Immature natural killer cell (primary cell): ENCODE measurements around the gene PCLO. TPM values are rescaled to one million over a fixed set of nuclear protein-coding genes. Genes with fewer than 3 reads are reported as not detected.

Source experiments
- DNase-seq, 3 donors: peaks; one replicate each; pipeline ENCODE4 v3.0.0; 2022; ENCODE audit warnings: mixed read lengths in 1 of 3
- H3K27ac Mint-ChIP-seq, 6 donors: one replicate each; pipeline ENCODE4 v1.8.0; 2020; ENCODE audit warnings: mixed read lengths in 6 of 6, mild to moderate bottlenecking in 5 of 6, inconsistent platforms in 4 of 6, moderate library complexity in 3 of 6
- H3K27me3 Mint-ChIP-seq, 3 donors: one replicate each; pipeline ENCODE4 v1.8.0; 2020 to 2021; ENCODE audit warnings: low read depth in 3 of 3, mild to moderate bottlenecking in 3 of 3, mixed read lengths in 3 of 3, moderate library complexity in 3 of 3, inconsistent platforms in 1 of 3
- H3K36me3 Mint-ChIP-seq, 3 donors: one replicate each; pipeline ENCODE4 v1.8.0; 2020; ENCODE audit warnings: mixed read lengths in 3 of 3, inconsistent platforms in 2 of 3, mild to moderate bottlenecking in 2 of 3
- H3K4me1 Mint-ChIP-seq, 2 donors: one replicate each; pipeline ENCODE4 v1.8.0; 2020; ENCODE audit warnings: inconsistent platforms in 2 of 2, mild to moderate bottlenecking in 2 of 2, mixed read lengths in 2 of 2, moderate library complexity in 1 of 2
- H3K4me3 Mint-ChIP-seq, 5 donors: one replicate each; pipeline ENCODE4 v1.8.0; 2020; ENCODE audit warnings: mild to moderate bottlenecking in 5 of 5, mixed read lengths in 5 of 5, inconsistent platforms in 3 of 5, moderate library complexity in 3 of 5
- H3K9me3 Mint-ChIP-seq, 6 donors: one replicate each; pipeline ENCODE4 v1.8.0; 2020; ENCODE audit warnings: mild to moderate bottlenecking in 6 of 6, mixed read lengths in 6 of 6, inconsistent platforms in 4 of 6, moderate library complexity in 3 of 6
- polyA plus RNA-seq, 3 donors: library from polyadenylated mRNA; unstranded; fragments of 300-500 nt; fragmentation: Illumina TruSeq; gene quantifications; one replicate each; pipeline ENCODE4 v1.2.3, GENCODE V29; 2021

PCLO gene
- polyA plus RNA-seq, 3 donors from 2014 or later = not detected

- Mint-ChIP-seq H3K27me3 (no peaks in the 10 kb centered on the region), H3K4me1 (no peaks in the 10 kb centered on the region), H3K9me3 (peaks cover 2 to 30% (median 9%) of the 10 kb centered on the region in 6 donors), H3K36me3 (no peaks in the 10 kb centered on the region), H3K4me3 (no peak overlapping the region), H3K27ac (no peak overlapping the region)
- no peak for DNase-seq
Measured at GRCh38 chr7:83159731-83160130, 3.0 kb downstream of the PCLO start.

GRCh38 chr7:83156006-83156405 lies 6.7 kb downstream of the PCLO start:
- no peaks in the 10 kb centered on the region for H3K27me3 Mint-ChIP-seq
- H3K27ac Mint-ChIP-seq = no peak overlapping the region
- H3K9me3 Mint-ChIP-seq = peaks cover 0 to 36% (median 14%) of the 10 kb centered on the region in 6 donors
- no peaks in the 10 kb centered on the region for H3K4me1 Mint-ChIP-seq
- H3K36me3 Mint-ChIP-seq = no peaks in the 10 kb centered on the region
- H3K4me3 Mint-ChIP-seq = no peak overlapping the region
- no peak for DNase-seq

GRCh38 chr7:83155407-83155806 lies 7.3 kb downstream of the PCLO start:
- H3K9me3 Mint-ChIP-seq = peaks cover 2 to 34% (median 16%) of the 10 kb centered on the region in 6 donors
- H3K4me1 Mint-ChIP-seq = no peaks in the 10 kb centered on the region
- no peak overlapping the region for H3K27ac Mint-ChIP-seq
- H3K4me3 Mint-ChIP-seq = no peak overlapping the region
- DNase-seq = no peak
- H3K36me3 Mint-ChIP-seq = no peaks in the 10 kb centered on the region
- no peaks in the 10 kb centered on the region for H3K27me3 Mint-ChIP-seq

- peaks cover 0 to 2% (median 0%) of the 10 kb centered on the region in 3 donors for H3K27me3 Mint-ChIP-seq
- peaks cover 2 to 47% (median 26%) of the 10 kb centered on the region in 6 donors for H3K9me3 Mint-ChIP-seq
- H3K4me1 Mint-ChIP-seq = no peaks in the 10 kb centered on the region
- DNase-seq = no peak
- no peaks in the 10 kb centered on the region for H3K36me3 Mint-ChIP-seq
- H3K27ac Mint-ChIP-seq = no peak overlapping the region
- no peak overlapping the region for H3K4me3 Mint-ChIP-seq
Measured at GRCh38 chr7:83153419-83153818, 9.3 kb downstream of the PCLO start.

GRCh38 chr7:83150310-83150709 lies 12.4 kb downstream of the PCLO start:
- H3K36me3 Mint-ChIP-seq = no peaks in the 10 kb centered on the region
- H3K4me1 Mint-ChIP-seq = no peaks in the 10 kb centered on the region
- peaks cover 0 to 2% (median 0%) of the 10 kb centered on the region in 3 donors for H3K27me3 Mint-ChIP-seq
- peaks cover 6 to 67% (median 27%) of the 10 kb centered on the region in 6 donors for H3K9me3 Mint-ChIP-seq
- H3K27ac Mint-ChIP-seq = no peak overlapping the region
- H3K4me3 Mint-ChIP-seq = no peak overlapping the region
- no peak for DNase-seq

- Mint-ChIP-seq H3K9me3 (peaks cover 6 to 64% (median 23%) of the 10 kb centered on the region in 6 donors), H3K36me3 (no peaks in the 10 kb centered on the region), H3K4me1 (no peaks in the 10 kb centered on the region), H3K27ac (no peak overlapping the region), H3K27me3 (peaks cover 0 to 2% (median 0%) of the 10 kb centered on the region in 3 donors), H3K4me3 (no peak overlapping the region)
- no peak for DNase-seq
Measured at GRCh38 chr7:83149466-83149865, 13.2 kb downstream of the PCLO start.

GRCh38 chr7:83148776-83149175 lies 13.9 kb downstream of the PCLO start:
- DNase-seq = no peak
- Mint-ChIP-seq H3K27me3 (peaks cover 0 to 2% (median 0%) of the 10 kb centered on the region in 3 donors), H3K9me3 (peaks cover 6 to 59% (median 21%) of the 10 kb centered on the region in 6 donors), H3K4me1 (no peaks in the 10 kb centered on the region), H3K36me3 (no peaks in the 10 kb centered on the region), H3K4me3 (no peak overlapping the region), H3K27ac (no peak overlapping the region)

- no peak overlapping the region for H3K4me3 Mint-ChIP-seq
- H3K4me1 Mint-ChIP-seq = no peaks in the 10 kb centered on the region
- H3K27me3 Mint-ChIP-seq = peaks cover 0 to 4% (median 0%) of the 10 kb centered on the region in 3 donors
- peaks cover 11 to 49% (median 13%) of the 10 kb centered on the region in 6 donors for H3K9me3 Mint-ChIP-seq
- DNase-seq = no peak
- no peak overlapping the region for H3K27ac Mint-ChIP-seq
- H3K36me3 Mint-ChIP-seq = no peaks in the 10 kb centered on the region
Measured at GRCh38 chr7:83143107-83143506, 19.6 kb downstream of the PCLO start.

- Mint-ChIP-seq H3K27me3 (peaks cover 0 to 4% (median 0%) of the 10 kb centered on the region in 3 donors), H3K9me3 (peaks cover 12 to 47% (median 16%) of the 10 kb centered on the region in 6 donors), H3K4me3 (no peak overlapping the region), H3K36me3 (peaks cover 0 to 3% (median 0%) of the 10 kb centered on the region in 3 donors), H3K4me1 (no peaks in the 10 kb centered on the region), H3K27ac (no peak overlapping the region)
- DNase-seq = no peak
Measured at GRCh38 chr7:83142365-83142764, 20.3 kb downstream of the PCLO start.

- H3K27me3 Mint-ChIP-seq = peaks cover 0 to 4% (median 0%) of the 10 kb centered on the region in 3 donors
- no peak overlapping the region for H3K27ac Mint-ChIP-seq
- no peak for DNase-seq
- peaks cover 12 to 45% (median 16%) of the 10 kb centered on the region in 6 donors for H3K9me3 Mint-ChIP-seq
- H3K4me1 Mint-ChIP-seq = no peaks in the 10 kb centered on the region
- H3K4me3 Mint-ChIP-seq = no peak overlapping the region
- peaks cover 0 to 3% (median 0%) of the 10 kb centered on the region in 3 donors for H3K36me3 Mint-ChIP-seq
Measured at GRCh38 chr7:83141927-83142326, 20.8 kb downstream of the PCLO start.

- H3K27me3 Mint-ChIP-seq = no peaks in the 10 kb centered on the region
- no peaks in the 10 kb centered on the region for H3K4me1 Mint-ChIP-seq
- peaks cover 3 to 29% (median 16%) of the 10 kb centered on the region in 6 donors for H3K9me3 Mint-ChIP-seq
- H3K4me3 Mint-ChIP-seq = no peak overlapping the region
- H3K36me3 Mint-ChIP-seq = no peaks in the 10 kb centered on the region
- DNase-seq = no peak
- no peak overlapping the region for H3K27ac Mint-ChIP-seq
Measured at GRCh38 chr7:83130623-83131545, 31.8 kb downstream of the PCLO start.

GRCh38 chr7:83130191-83130590 lies 32.5 kb downstream of the PCLO start:
- no peak overlapping the region for H3K27ac Mint-ChIP-seq

GRCh38 chr7:83119494-83119893 lies 43.2 kb downstream of the PCLO start:
- no peaks in the 10 kb centered on the region for H3K4me1 Mint-ChIP-seq
- peaks cover 0 to 3% (median 0%) of the 10 kb centered on the region in 3 donors for H3K27me3 Mint-ChIP-seq
- no peak for DNase-seq
- peaks cover 15 to 60% (median 43%) of the 10 kb centered on the region in 6 donors for H3K9me3 Mint-ChIP-seq
- peaks cover 0 to 4% (median 0%) of the 10 kb centered on the region in 3 donors for H3K36me3 Mint-ChIP-seq
- H3K4me3 Mint-ChIP-seq = no peak overlapping the region
- no peak overlapping the region for H3K27ac Mint-ChIP-seq

More at GRCh38 chr7:83130191-83130590, 32.5 kb downstream of the PCLO start:
- Mint-ChIP-seq H3K4me3 (no peak overlapping the region), H3K27me3 (no peaks in the 10 kb centered on the region), H3K4me1 (no peaks in the 10 kb centered on the region), H3K9me3 (peaks cover 3 to 29% (median 12%) of the 10 kb centered on the region in 6 donors), H3K36me3 (no peaks in the 10 kb centered on the region)
- DNase-seq = no peak

GRCh38 chr7:83119026-83119382 lies 43.7 kb downstream of the PCLO start:
- no peak overlapping the region for H3K27ac Mint-ChIP-seq
- peaks cover 0 to 3% (median 0%) of the 10 kb centered on the region in 3 donors for H3K27me3 Mint-ChIP-seq
- no peak for DNase-seq
- H3K36me3 Mint-ChIP-seq = peaks cover 0 to 4% (median 0%) of the 10 kb centered on the region in 3 donors
- H3K9me3 Mint-ChIP-seq = peaks cover 15 to 64% (median 44%) of the 10 kb centered on the region in 6 donors
- no peak overlapping the region for H3K4me3 Mint-ChIP-seq
- no peaks in the 10 kb centered on the region for H3K4me1 Mint-ChIP-seq
